ENCODE measurements around the gene POLR2H.

- no peak for TF ChIP-seq GATA2 (IDR thresholded peaks at IDR 0.05; ENCODE audit: low read depth, low read length)
- TF ChIP-seq GATA3 (IDR thresholded peaks at IDR 0.05; ENCODE audit: low read depth, low read length), result no peak
Measured at GRCh38 chr3:184335661-184336546, 25.6 kb upstream of the POLR2H start.
